Ishikawa (cell line): ENCODE data around the gene PTTG1.

Experiments
- CEBPB ChIP-seq: IDR thresholded peaks from 2 replicates; pipeline ENCODE4 v1.6.1; 2012
- CREB1 ChIP-seq: IDR thresholded peaks from 2 replicates; pipeline ENCODE4 v1.6.1; 2012; ENCODE audit warnings: low read depth
- EP300 ChIP-seq: IDR thresholded peaks from 2 replicates; pipeline ENCODE4 v1.6.1; 2012; ENCODE audit warnings: borderline replicate concordance
- FOXM1 ChIP-seq: IDR thresholded peaks from 2 replicates; pipeline ENCODE4 v1.6.1; 2012; ENCODE audit warnings: low read depth, borderline replicate concordance
- MAX ChIP-seq: IDR thresholded peaks from 2 replicates; pipeline ENCODE4 v1.6.1; 2012
- NFIC ChIP-seq: IDR thresholded peaks from 2 replicates; pipeline ENCODE4 v1.6.1; 2012
- RAD21 ChIP-seq: IDR thresholded peaks from 2 replicates; pipeline ENCODE4 v1.6.1; 2012; ENCODE audit warnings: low read depth
- REST ChIP-seq: IDR thresholded peaks from 2 replicates; pipeline ENCODE4 v1.6.1; 2012; ENCODE audit warnings: low read depth, mild to moderate bottlenecking
- TAF1 ChIP-seq: IDR thresholded peaks from 2 replicates; pipeline ENCODE4 v1.6.1; 2012; ENCODE audit warnings: low read depth, mild to moderate bottlenecking
- TCF12 ChIP-seq: IDR thresholded peaks from 2 replicates; pipeline ENCODE4 v1.6.1; 2012; ENCODE audit warnings: low read depth
- TEAD4 ChIP-seq: IDR thresholded peaks from 2 replicates; pipeline ENCODE4 v1.6.1; 2012
- YY1 ChIP-seq: IDR thresholded peaks from 2 replicates; pipeline ENCODE4 v1.6.1; 2012; ENCODE audit warnings: low read depth
- ZBTB7A ChIP-seq: IDR thresholded peaks from 2 replicates; pipeline ENCODE4 v1.6.1; 2012; ENCODE audit warnings: low read depth

- TF ChIP-seq EP300 = no peak
- TF ChIP-seq YY1 = no peak
- TF ChIP-seq REST = no peak
- no peak for TF ChIP-seq NFIC
- TF ChIP-seq CEBPB = no peak
- no peak for TF ChIP-seq TAF1
- no peak for TF ChIP-seq ZBTB7A
- no peak for TF ChIP-seq CREB1
- no peak for TF ChIP-seq RAD21
- TF ChIP-seq MAX = no peak
- TF ChIP-seq FOXM1 = no peak
- TF ChIP-seq TCF12 = no peak
- TF ChIP-seq TEAD4 = no peak
Measured at GRCh38 chr5:160423099-160423498, 1.4 kb downstream of the PTTG1 start.
